Measurements from ENCODE around the gene NDUFB6.
A peak's percentile ranks its signal among the peaks of the same experiment; 100 is the strongest.
"Not testable (repeated sequence)": the region's sequence is repeated elsewhere in the genome, so short reads cannot be mapped to it uniquely, and the experiment has no call there.

The NDUFB6 gene

GRCh38 chr9:32570262-32570661 is 2.7 kb downstream of the NDUFB6 start:
- no peak for DNase-seq

- no peak for DNase-seq
Measured at GRCh38 chr9:32566770-32567169, 6.2 kb downstream of the NDUFB6 start.

GRCh38 chr9:32565967-32566366 is 7.0 kb downstream of the NDUFB6 start:
- DNase-seq, result no peak

- no peak for DNase-seq
Measured at GRCh38 chr9:32558408-32558934, 14.5 kb downstream of the NDUFB6 start.

GRCh38 chr9:32554591-32554990 is 18.4 kb downstream of the NDUFB6 start:
- no peak for DNase-seq

- no peak for DNase-seq
Measured at GRCh38 chr9:32554107-32554506, 18.9 kb downstream of the NDUFB6 start.

- peak; percentile 88 for DNase-seq
Measured at GRCh38 chr9:32552172-32552872, 20.6 kb downstream of the NDUFB6 start, which contains the start of the genes SMIM27 and TOPORS. Gene SMIM27, plus strand, starts transcription at chr9:32552327. Its CDS starts 108 bp downstream, at chr9:32552435. Gene TOPORS, minus strand, starts transcription at chr9:32552586. Its CDS starts 150 bp downstream, at chr9:32552436.

- DNase-seq, result peak; percentile 29
Measured at GRCh38 chr9:32551276-32552051, 21.5 kb downstream of the NDUFB6 start.

- DNase-seq, result peak; percentile 91
Measured at GRCh38 chr9:32550562-32551275, 22.2 kb downstream of the NDUFB6 start.

GRCh38 chr9:32550150-32550561 is 22.8 kb downstream of the NDUFB6 start:
- DNase-seq, result no peak

GRCh38 chr9:32548213-32548612 is 24.7 kb downstream of the NDUFB6 start:
- DNase-seq, result not testable (repeated sequence)

GRCh38 chr9:32545884-32546283 is 27.1 kb downstream of the NDUFB6 start:
- DNase-seq, result no peak

- no peak for DNase-seq
Measured at GRCh38 chr9:32543047-32543446, 29.9 kb downstream of the NDUFB6 start.

- no peak for DNase-seq
Measured at GRCh38 chr9:32533816-32534215, 39.1 kb downstream of the NDUFB6 start.

GRCh38 chr9:32533336-32533735 is 39.6 kb downstream of the NDUFB6 start:
- DNase-seq, result no peak

- DNase-seq, result no peak
Measured at GRCh38 chr9:32526707-32527048, 46.3 kb downstream of the NDUFB6 start.

- peak; percentile 71 for DNase-seq
Measured at GRCh38 chr9:32526041-32526706, 46.8 kb downstream of the NDUFB6 start, which contains the start of gene RIGI. Gene RIGI, minus strand, starts transcription at chr9:32526196. Its CDS starts 30 bp downstream, at chr9:32526166.

- DNase-seq, result no peak
Measured at GRCh38 chr9:32525709-32526030, 47.3 kb downstream of the NDUFB6 start.

- DNase-seq, result no peak
Measured at GRCh38 chr9:32524892-32525708, 47.9 kb downstream of the NDUFB6 start.

GRCh38 chr9:32524558-32524891 is 48.4 kb downstream of the NDUFB6 start:
- DNase-seq, result not testable (repeated sequence)

GRCh38 chr9:32523910-32524309 is 49.0 kb downstream of the NDUFB6 start:
- no peak for DNase-seq

GRCh38 chr9:32518276-32518675 is 54.7 kb downstream of the NDUFB6 start:
- no peak for DNase-seq

All from activated T-cell treated with anti-CD3 and anti-CD28 coated beads for 4 hours (primary cell).